Measurements from ENCODE around the gene CAVIN4.

The CAVIN4 gene

DNA sequence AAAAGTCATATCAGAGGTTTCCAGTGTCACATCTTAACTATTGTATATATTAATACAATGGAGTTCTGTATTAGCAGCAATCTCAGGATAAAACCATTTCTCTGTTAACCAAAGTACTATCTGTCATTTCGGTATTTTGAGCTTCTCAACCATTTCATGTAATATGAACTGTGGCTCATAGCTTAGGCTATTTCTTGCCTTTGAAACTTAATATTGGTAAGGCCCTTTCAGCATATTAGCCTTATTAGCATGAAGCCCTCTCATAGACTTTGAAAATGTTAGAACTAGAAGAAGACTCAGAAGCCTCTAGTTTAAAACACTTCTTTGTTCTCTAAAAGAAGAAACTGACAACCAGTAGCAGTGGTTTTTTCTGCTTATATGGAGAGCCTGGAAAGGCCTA is 731 bp downstream of the CAVIN4 start:
- Histone ChIP-seq H3K27me3 (replicated peaks) (no peaks in the 10 kb centered on the region), H3K36me3 (replicated peaks) (no peaks in the 10 kb centered on the region), H3K4me3 (ENCODE audit: low read depth, low read length) (no peak overlapping the region), H3K27ac (no peak overlapping the region)
- in situ Hi-C loops (cut with HindIII; ENCODE audit: low pct_ligation_motif_present, low sequenced_read_pairs): no loop called here
- DNase-seq: no peak
- TF ChIP-seq CTCF (IDR thresholded peaks at IDR 0.05; ENCODE audit: low read depth, low read length, missing control alignments): no peak

DNA sequence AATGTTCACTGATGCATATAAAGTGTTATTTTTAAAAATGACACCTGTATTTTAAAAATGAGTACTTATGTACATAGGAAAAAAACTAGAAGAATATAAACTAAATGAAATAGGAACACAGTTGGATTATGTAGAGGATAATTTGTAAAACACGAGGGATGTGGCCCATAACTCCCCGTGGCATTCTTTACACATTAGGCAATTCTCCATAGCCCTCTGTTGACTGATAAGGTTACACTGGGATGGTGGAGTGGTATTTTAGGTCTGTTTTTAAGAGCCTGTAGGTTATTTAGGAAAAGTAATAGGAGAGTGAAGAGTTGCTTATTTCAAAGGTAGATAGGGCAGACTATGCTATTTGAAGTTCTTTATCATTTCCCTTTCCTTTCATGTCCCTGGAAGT is 1.8 kb downstream of the CAVIN4 start:
- H3K27ac ChIP-seq: no peak overlapping the region
- no peak overlapping the region for H3K4me3 ChIP-seq (ENCODE audit: low read depth, low read length)
- in situ Hi-C loops (cut with HindIII; ENCODE audit: low pct_ligation_motif_present, low sequenced_read_pairs): no loop called here
- peak; percentile 41 for DNase-seq
- H3K27me3 ChIP-seq (replicated peaks): no peaks in the 10 kb centered on the region
- H3K36me3 ChIP-seq (replicated peaks): no peaks in the 10 kb centered on the region
- no peak for TF ChIP-seq CTCF (IDR thresholded peaks at IDR 0.05; ENCODE audit: low read depth, low read length, missing control alignments)

DNA sequence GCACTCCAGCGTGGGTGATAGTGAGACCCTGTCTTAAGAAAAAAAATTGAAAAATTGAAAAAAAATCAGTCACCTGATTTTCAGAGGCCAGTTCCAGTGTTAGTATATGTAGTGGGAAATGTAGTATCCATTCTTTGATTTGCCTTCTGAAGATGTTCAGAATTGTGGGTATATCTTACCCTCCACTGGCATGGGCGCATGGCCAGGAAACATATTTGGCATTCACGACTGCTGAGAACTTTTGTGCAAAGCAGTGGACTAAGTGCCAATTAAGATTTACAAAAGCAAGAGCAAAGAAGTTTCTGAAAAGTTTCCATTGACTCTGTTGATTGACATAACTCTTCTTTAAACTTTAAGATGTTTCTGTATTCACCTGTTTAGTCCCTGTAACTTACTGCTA is 2.4 kb downstream of the CAVIN4 start:
- H3K27me3 ChIP-seq (replicated peaks): no peaks in the 10 kb centered on the region
- H3K4me3 ChIP-seq (ENCODE audit: low read depth, low read length): no peak overlapping the region
- no peak overlapping the region for H3K27ac ChIP-seq
- in situ Hi-C loops (cut with HindIII; ENCODE audit: low pct_ligation_motif_present, low sequenced_read_pairs): no loop called here
- TF ChIP-seq CTCF (IDR thresholded peaks at IDR 0.05; ENCODE audit: low read depth, low read length, missing control alignments): no peak
- no peaks in the 10 kb centered on the region for H3K36me3 ChIP-seq (replicated peaks)
- no peak for DNase-seq

DNA sequence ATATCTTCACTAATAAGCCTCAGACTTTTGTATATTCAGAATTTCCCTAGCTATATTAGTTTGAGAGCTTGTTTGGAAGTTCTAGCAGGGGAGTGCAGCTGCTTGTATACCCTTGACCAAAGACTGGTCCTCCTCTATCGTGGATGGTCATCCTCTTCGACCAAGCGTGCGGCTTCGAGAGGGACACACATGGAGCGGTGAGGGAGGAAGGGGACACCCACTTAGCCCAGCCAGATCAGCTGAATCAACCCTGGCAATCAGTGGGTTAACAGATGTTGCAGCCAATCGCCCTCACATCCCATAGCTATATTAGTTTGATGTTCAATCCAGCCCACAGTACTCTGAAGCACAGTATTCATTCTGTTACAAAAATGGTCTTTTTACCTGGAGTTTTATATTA is 3.2 kb downstream of the CAVIN4 start:
- no peak for TF ChIP-seq CTCF (IDR thresholded peaks at IDR 0.05; ENCODE audit: low read depth, low read length, missing control alignments)
- no peak for DNase-seq
- Histone ChIP-seq H3K27ac (no peak overlapping the region), H3K27me3 (replicated peaks) (no peaks in the 10 kb centered on the region), H3K36me3 (replicated peaks) (no peaks in the 10 kb centered on the region), H3K4me3 (ENCODE audit: low read depth, low read length) (no peak overlapping the region)
- in situ Hi-C loops (cut with HindIII; ENCODE audit: low pct_ligation_motif_present, low sequenced_read_pairs): no loop called here

DNA sequence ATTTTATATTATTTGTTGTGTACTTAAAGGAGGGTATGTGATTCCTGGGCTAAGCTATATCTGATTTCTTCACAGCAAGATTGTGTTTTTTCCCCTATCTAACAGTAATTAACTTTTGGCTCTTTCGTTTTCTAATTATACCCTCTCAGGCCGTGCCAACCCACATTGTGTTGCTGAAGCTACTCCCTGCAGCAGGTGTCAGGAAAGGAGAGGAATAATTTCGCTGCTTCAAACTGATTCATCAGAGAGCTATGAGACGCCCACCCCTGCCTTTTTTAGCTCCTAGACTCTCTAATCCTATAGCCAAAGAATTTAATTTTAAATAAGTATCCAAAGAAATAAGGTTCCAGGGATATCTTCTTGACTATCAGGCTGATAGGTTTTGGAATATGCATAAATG is 3.8 kb downstream of the CAVIN4 start:
- no peak for TF ChIP-seq CTCF (IDR thresholded peaks at IDR 0.05; ENCODE audit: low read depth, low read length, missing control alignments)
- Histone ChIP-seq H3K4me3 (ENCODE audit: low read depth, low read length) (no peak overlapping the region), H3K27me3 (replicated peaks) (no peaks in the 10 kb centered on the region), H3K27ac (no peak overlapping the region), H3K36me3 (replicated peaks) (no peaks in the 10 kb centered on the region)
- DNase-seq: no peak
- in situ Hi-C loops (cut with HindIII; ENCODE audit: low pct_ligation_motif_present, low sequenced_read_pairs): no loop called here

DNA sequence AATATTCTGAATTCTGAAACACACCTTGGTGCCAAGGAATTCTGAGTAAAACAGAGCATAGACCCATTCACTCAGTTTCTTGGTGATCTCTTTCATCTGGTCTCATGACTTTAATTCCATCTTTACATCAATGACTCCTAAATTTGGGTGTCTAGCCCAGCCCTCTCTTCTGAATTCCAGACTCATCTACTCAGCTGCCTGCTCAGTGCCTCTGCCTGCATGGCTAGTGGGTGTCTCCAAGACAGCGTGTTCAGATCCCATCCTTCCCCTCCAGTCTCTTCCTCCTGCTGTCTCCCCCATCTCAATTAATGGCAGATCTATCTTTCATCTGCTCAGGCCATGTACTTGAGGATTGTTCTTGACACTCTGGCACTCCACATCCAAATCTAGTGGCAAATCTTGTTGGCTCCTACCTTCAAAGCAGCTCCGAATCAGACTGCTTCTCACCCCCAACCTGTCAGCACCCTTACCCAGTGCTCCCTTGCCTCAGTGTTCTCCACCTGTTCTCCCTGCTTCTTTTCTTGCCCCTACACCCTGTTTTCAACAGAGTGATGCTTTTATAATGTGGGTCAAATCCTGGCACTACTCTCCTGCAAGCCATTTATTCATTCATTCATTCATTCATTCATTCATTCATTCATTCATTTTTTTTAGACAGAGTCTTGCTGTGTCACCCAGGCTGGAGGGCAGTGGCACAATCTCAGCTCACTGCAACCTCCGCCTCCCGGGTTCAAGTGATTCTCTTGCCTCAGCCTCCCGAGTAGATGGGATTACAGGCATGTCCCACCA is 5.3 kb downstream of the CAVIN4 start:
- no peak for DNase-seq
- in situ Hi-C loops (cut with HindIII; ENCODE audit: low pct_ligation_motif_present, low sequenced_read_pairs): no loop called here
- TF ChIP-seq CTCF (IDR thresholded peaks at IDR 0.05; ENCODE audit: low read depth, low read length, missing control alignments): no peak
- Histone ChIP-seq H3K36me3 (replicated peaks) (no peaks in the 10 kb centered on the region), H3K4me3 (ENCODE audit: low read depth, low read length) (no peak overlapping the region), H3K27ac (no peak overlapping the region), H3K27me3 (replicated peaks) (no peaks in the 10 kb centered on the region)

Data from brain microvascular endothelial cell (primary cell).